B cell (primary cell): ENCODE results near the gene GSC2. TPM values are rescaled to one million over a fixed set of nuclear protein-coding genes. Genes with fewer than 3 reads are reported as not detected.

ENCODE experiments used
- ATAC-seq: fragments of 200-7000 bp; cut with Tn5 transposase; one replicate; pipeline ENCODE4 v1.10.0; 2021; ENCODE audit warnings: low read depth, mild to moderate bottlenecking, moderate number of reproducible peaks, moderate library complexity
- CTCF ChIA-PET: fragments of 350-600 bp; sonication (Branson Sonifier 250); formaldehyde crosslinking; loops from one replicate; lab custom pipeline; 2021; ENCODE audit warnings: antibody characterized with exemption, inconsistent platforms; lab: Charles Lee
- POLR2A ChIA-PET: fragments of 350-600 bp; sonication (Branson Sonifier 250); formaldehyde crosslinking; loops from one replicate; lab custom pipeline; 2021; ENCODE audit warnings: antibody characterized with exemption; lab: Charles Lee
- DNase-seq: peaks from one replicate; pipeline ENCODE4 v3.0.0; 2013
- H2AFZ ChIP-seq: 2 replicates; pipeline ENCODE4 v1.6.1; 2012; ENCODE audit warnings: mild to moderate bottlenecking, low read depth, low read length; ENCODE audit not compliant: insufficient read depth, poor library complexity, severe bottlenecking
- H3K27ac ChIP-seq, 2 donors: 1 replicate in 1 of 2; 2 replicates in 1 of 2; pipeline ENCODE4 v1.5.1; 2012 to 2013; ENCODE audit warnings: low read length in 2 of 2, mild to moderate bottlenecking in 2 of 2, moderate library complexity in 1 of 2
- H3K27me3 ChIP-seq, 4 experiments: fragments of 200-600 bp in 1 of 4; sonication (generic) in 1 of 4; replicated peaks in 1 of 4; 1 replicate in 2 of 4; 2 replicates in 2 of 4; pipeline versions ENCODE4 v1.6.1 to v1.7.0; 2013 to 2016; ENCODE audit warnings: low read length in 3 of 4, mild to moderate bottlenecking in 2 of 4, mixed read lengths in 1 of 4, moderate library complexity in 1 of 4; ENCODE audit not compliant: insufficient read depth in 4 of 4, control insufficient read depth in 3 of 4; ENCODE audit errors: control extremely low read depth in 1 of 4
- H3K36me3 ChIP-seq, 2 experiments: replicated peaks in 1 of 2; 1 replicate in 1 of 2; 2 replicates in 1 of 2; pipeline versions ENCODE4 v1.6.1 to v1.7.1; 2013; ENCODE audit warnings: low read length in 1 of 2; ENCODE audit not compliant: insufficient read depth in 2 of 2, control insufficient read depth in 1 of 2; ENCODE audit errors: control extremely low read depth in 1 of 2, extremely low read depth in 1 of 2
- H3K4me1 ChIP-seq, 2 donors: fragments of 200-600 bp in 1 of 2; sonication (generic) in 1 of 2; 1 replicate in 1 of 2; 2 replicates in 1 of 2; pipeline versions ENCODE4 v1.5.1 to v1.6.1; 2013 to 2017; ENCODE audit warnings: low read length in 2 of 2; ENCODE audit not compliant: control insufficient read depth in 2 of 2, insufficient read depth in 2 of 2
- H3K4me2 ChIP-seq: replicated peaks from 2 replicates; pipeline ENCODE3; 2012; ENCODE audit warnings: mild to moderate bottlenecking, low read depth, low read length; ENCODE audit not compliant: poor library complexity, severe bottlenecking
- H3K4me3 ChIP-seq, 5 experiments: fragments of 200-600 bp in 1 of 5; sonication (generic) in 1 of 5; 1 replicate in 3 of 5; 2 replicates in 2 of 5; pipeline versions ENCODE4 v1.5.1 to v1.7.0; 2011 to 2016; ENCODE audit warnings: low read length in 4 of 5, mild to moderate bottlenecking in 4 of 5, low read depth in 2 of 5, control low read depth in 1 of 5, moderate library complexity in 1 of 5; ENCODE audit not compliant: insufficient read depth in 1 of 5; ENCODE audit errors: control extremely low read depth in 1 of 5, extremely low read depth in 1 of 5
- H3K79me2 ChIP-seq: fragments of 200-600 bp; sonication (generic); one replicate; pipeline ENCODE4 v1.6.0; 2016; ENCODE audit warnings: low read length; ENCODE audit not compliant: control insufficient read depth, insufficient read depth
- H3K9ac ChIP-seq: fragments of 200-600 bp; sonication (generic); 2 replicates; pipeline ENCODE4 v1.6.1; 2017; ENCODE audit warnings: mild to moderate bottlenecking, low read length, moderate library complexity
- H3K9me3 ChIP-seq, 3 donors: one replicate each; pipeline versions ENCODE4 v1.6.1 to v1.7.1; 2013; ENCODE audit warnings: low read length in 2 of 3; ENCODE audit not compliant: control insufficient read depth in 2 of 3, insufficient read depth in 1 of 3; ENCODE audit errors: control extremely low read depth in 1 of 3
- H4K20me1 ChIP-seq: 2 replicates; pipeline ENCODE4 v1.6.0; 2012; ENCODE audit warnings: mild to moderate bottlenecking, low read length; ENCODE audit not compliant: insufficient read depth, control insufficient read depth, poor library complexity, severe bottlenecking
- H3K27ac Mint-ChIP-seq: one replicate; pipeline ENCODE4 v1.8.0; 2021; ENCODE audit warnings: mixed read lengths
- H3K27me3 Mint-ChIP-seq: one replicate; pipeline ENCODE4 v1.8.0; 2021; ENCODE audit warnings: mixed read lengths
- H3K4me1 Mint-ChIP-seq: one replicate; pipeline ENCODE4 v1.8.0; 2021; ENCODE audit warnings: mixed read lengths
- H3K4me3 Mint-ChIP-seq: one replicate; pipeline ENCODE4 v1.8.0; 2021; ENCODE audit warnings: mixed read lengths
- H3K9me3 Mint-ChIP-seq: one replicate; pipeline ENCODE4 v1.8.0; 2022; ENCODE audit warnings: mixed read lengths; ENCODE audit not compliant: insufficient read depth
- CTCF ChIP-seq: fragments of 200-600 bp; IDR thresholded peaks from one replicate; pipeline ENCODE4 v1.8.0; 2022; ENCODE audit warnings: antibody characterized with exemption, mild to moderate bottlenecking
- EZH2 ChIP-seq: IDR thresholded peaks from 2 replicates; pipeline ENCODE4 v1.6.1; 2012; ENCODE audit warnings: borderline replicate concordance, low read depth, mild to moderate bottlenecking, moderate library complexity, low read length; ENCODE audit not compliant: insufficient read depth, poor library complexity, severe bottlenecking
- WGBS: methylation state at CpG from one replicate; pipeline ENCODE4 v1.1.5; 2013; ENCODE audit warnings: missing lambda C conversion rate; ENCODE audit not compliant: insufficient coverage; 5-methylcytosine and 5-hydroxymethylcytosine counted together
- intact Hi-C: fragments of 100-400 bp; cut with micrococcal nuclease; formaldehyde crosslinking; loops from one replicate; pipeline ENCODE4 v1.10.0; 2022
- polyA plus RNA-seq: library from polyadenylated mRNA; depleted of rRNA; stranded (reverse); fragments of >200 nt; gene quantifications from 2 replicates; pipeline ENCODE4 v1.2.3, GENCODE V29; 2012
- total RNA-seq, 2 donors: library from RNA; stranded (reverse); fragments of 120-200 nt in 1 of 2; gene quantifications; 1 replicate in 1 of 2; 2 replicates in 1 of 2; pipeline versions ENCODE4 v1.2.3 to v1.2.4, GENCODE V29; 2013 to 2022

Gene GSC2
- total and polyA plus RNA-seq, 2 donors (not counting 1 experiment from before 2014, with no cell fraction given): not detected

- intact Hi-C loops: no loop called here
- POLR2A ChIA-PET: no interaction called here
- H3K9me3 Mint-ChIP-seq: no peaks in the 10 kb centered on the region
These were observed 12.5 kb downstream of the GSC2 start for GRCh38 chr22:19137384-19138216.

More at GRCh38 chr22:19137384-19138216, 12.5 kb downstream of the GSC2 start:
- H3K4me1 ChIP-seq: no peaks in the 10 kb centered on the region
- WGBS: 97% methylated on average over 11 of the region's 11 CpGs
- peaks cover 8% of the 10 kb centered on the region for H3K79me2 ChIP-seq
- TF ChIP-seq EZH2 (no peak), CTCF (no peak)
- Mint-ChIP-seq H3K27ac (no peak overlapping the region), H3K27me3 (no peaks in the 10 kb centered on the region), H3K4me1 (no peaks in the 10 kb centered on the region), H3K4me3 (no peak overlapping the region)
- no peaks in the 10 kb centered on the region for H3K9me3 ChIP-seq
- H3K9ac ChIP-seq: no peak overlapping the region
- no peak overlapping the region for H3K27ac ChIP-seq
- peaks cover 11% of the 10 kb centered on the region for H4K20me1 ChIP-seq
- no peak for DNase-seq
- H3K36me3 ChIP-seq: peaks cover 2 to 75% of the 10 kb centered on the region in 2 experiments
- H3K27me3 ChIP-seq: no peaks in the 10 kb centered on the region
- H3K4me3 ChIP-seq: no peak overlapping the region
- CTCF ChIA-PET: no interaction called here
- ATAC-seq: no peak
- H2AFZ ChIP-seq: no peak overlapping the region
- no peak overlapping the region for H3K4me2 ChIP-seq
